ENCODE data around the gene RBPJL.

DNA sequence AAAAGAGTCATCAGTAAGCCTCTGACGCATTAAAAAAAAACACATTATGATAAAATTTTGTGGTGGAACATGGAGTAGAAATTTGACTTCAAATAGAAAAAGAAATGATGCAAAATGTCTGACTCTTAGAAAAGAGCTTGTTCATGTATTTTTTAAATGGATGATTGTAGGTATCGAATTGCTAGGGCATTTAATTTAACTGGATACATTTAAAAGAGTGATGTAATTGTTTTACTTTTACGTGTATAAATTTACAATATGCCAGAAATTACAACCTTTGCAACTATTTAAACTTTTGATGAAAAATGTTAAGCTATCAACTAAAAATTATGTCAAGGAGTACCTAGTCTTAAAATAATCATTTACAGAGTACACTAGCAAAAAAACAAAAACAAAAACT is 46.1 kb downstream of the RBPJL start:
- TF ChIP-seq GATA3 (IDR thresholded peaks at IDR 0.05; ENCODE audit: low read depth, low read length), result no peak
- TF ChIP-seq GATA2 (IDR thresholded peaks at IDR 0.05; ENCODE audit: low read depth, low read length), result no peak

All from SH-SY5Y (cell line).